Loucy (cell line): ENCODE measurements around the gene DLG2.

Source experiments
- H2AFZ ChIP-seq: fragments of 200-600 bp; sonication (generic); 2 replicates; pipeline ENCODE4 v1.6.0; 2016; ENCODE audit warnings: antibody characterized with exemption, mild to moderate bottlenecking, low read length, moderate library complexity
- H3F3A ChIP-seq: fragments of 200-600 bp; 2 replicates; pipeline ENCODE4 v1.6.0; 2016; ENCODE audit warnings: antibody characterized with exemption, low read depth, mild to moderate bottlenecking
- H3K27me3 ChIP-seq: fragments of 200-600 bp; sonication (generic); 2 replicates; pipeline ENCODE4 v1.6.1; 2014; ENCODE audit warnings: low read length, mild to moderate bottlenecking; ENCODE audit not compliant: insufficient read depth, poor library complexity, severe bottlenecking
- H3K36me3 ChIP-seq: fragments of 200-600 bp; sonication (generic); 2 replicates; pipeline ENCODE4 v1.6.1; 2016; ENCODE audit warnings: low read length; ENCODE audit not compliant: insufficient read depth
- H3K4me1 ChIP-seq: fragments of 200-600 bp; sonication (generic); 2 replicates; pipeline ENCODE4 v1.5.1; 2014; ENCODE audit warnings: low read length, mild to moderate bottlenecking; ENCODE audit not compliant: insufficient read depth, poor library complexity, severe bottlenecking
- H3K4me2 ChIP-seq: fragments of 200-600 bp; sonication (generic); 2 replicates; pipeline ENCODE4 v1.6.0; 2014; ENCODE audit warnings: antibody characterized with exemption, low read length, low read depth, mild to moderate bottlenecking; ENCODE audit not compliant: poor library complexity, severe bottlenecking
- H3K4me3 ChIP-seq: fragments of 200-600 bp; sonication (generic); 2 replicates; pipeline ENCODE4 v1.5.1; 2014; ENCODE audit warnings: low read length, mild to moderate bottlenecking, mixed read lengths; ENCODE audit not compliant: poor library complexity, severe bottlenecking
- H3K79me2 ChIP-seq: fragments of 200-600 bp; sonication (generic); 2 replicates; pipeline ENCODE4 v1.6.1; 2014; ENCODE audit warnings: low read length; ENCODE audit not compliant: insufficient read depth
- H3K9ac ChIP-seq: fragments of 200-600 bp; sonication (generic); 2 replicates; pipeline ENCODE4 v1.6.0; 2014; ENCODE audit warnings: mild to moderate bottlenecking, low read depth, low read length, moderate library complexity; ENCODE audit not compliant: poor library complexity, severe bottlenecking
- H3K9me2 ChIP-seq: fragments of 200-600 bp; sonication (generic); replicated peaks from 2 replicates; pipeline ENCODE4 v1.6.1; 2016; ENCODE audit warnings: low read depth, low read length, mixed read lengths
- H3K9me3 ChIP-seq: fragments of 200-600 bp; sonication (generic); 2 replicates; pipeline ENCODE4 v1.6.1; 2014; ENCODE audit warnings: mild to moderate bottlenecking, antibody characterized with exemption, low read length, low read depth; ENCODE audit not compliant: insufficient read depth
- H4K20me1 ChIP-seq: fragments of 200-600 bp; sonication (generic); 2 replicates; pipeline ENCODE4 v1.6.0; 2014; ENCODE audit warnings: antibody characterized with exemption, low read length, mild to moderate bottlenecking; ENCODE audit not compliant: insufficient read depth, poor library complexity, severe bottlenecking
- CTCF ChIP-seq: fragments of 200-600 bp; sonication (generic); conservative IDR thresholded peaks from 2 replicates; pipeline ENCODE4 v1.5.1; 2014; ENCODE audit warnings: mild to moderate bottlenecking, antibody characterized with exemption, low read length
- EZH2phosphoT487 ChIP-seq: fragments of 200-600 bp; IDR thresholded peaks from 2 replicates; pipeline ENCODE4 v1.6.1; 2018; ENCODE audit warnings: antibody characterized with exemption, mild to moderate bottlenecking, moderate library complexity, borderline replicate concordance

DLG2 gene

GRCh38 chr11:83528877-83529276 lies 2098.3 kb downstream of the DLG2 start:
- no peaks in the 10 kb centered on the region for H3F3A ChIP-seq
- no peak overlapping the region for H2AFZ ChIP-seq
- no peak overlapping the region for H3K4me2 ChIP-seq
- no peaks in the 10 kb centered on the region for H4K20me1 ChIP-seq
- no peaks in the 10 kb centered on the region for H3K27me3 ChIP-seq
- H3K4me3 ChIP-seq: no peak overlapping the region
- no peaks in the 10 kb centered on the region for H3K9me2 ChIP-seq
- no peaks in the 10 kb centered on the region for H3K4me1 ChIP-seq
- TF ChIP-seq CTCF (no peak), EZH2phosphoT487 (no peak)
- H3K36me3 ChIP-seq: no peaks in the 10 kb centered on the region
- H3K9ac ChIP-seq: no peak overlapping the region
- no peaks in the 10 kb centered on the region for H3K9me3 ChIP-seq
- H3K79me2 ChIP-seq: no peaks in the 10 kb centered on the region

GRCh38 chr11:83528225-83528624 lies 2098.9 kb downstream of the DLG2 start:
- H3K4me3 ChIP-seq: no peak overlapping the region
- no peaks in the 10 kb centered on the region for H3K9me3 ChIP-seq
- no peaks in the 10 kb centered on the region for H3K36me3 ChIP-seq
- H3K4me1 ChIP-seq: no peaks in the 10 kb centered on the region
- H3K9me2 ChIP-seq: no peaks in the 10 kb centered on the region
- H3K79me2 ChIP-seq: no peaks in the 10 kb centered on the region
- TF ChIP-seq CTCF (no peak), EZH2phosphoT487 (no peak)
- H3K9ac ChIP-seq: no peak overlapping the region
- H2AFZ ChIP-seq: no peak overlapping the region
- H3K4me2 ChIP-seq: no peak overlapping the region
- H4K20me1 ChIP-seq: no peaks in the 10 kb centered on the region
- H3K27me3 ChIP-seq: no peaks in the 10 kb centered on the region
- H3F3A ChIP-seq: no peaks in the 10 kb centered on the region

- TF ChIP-seq CTCF (no peak), EZH2phosphoT487 (no peak)
- H3K4me3 ChIP-seq: no peak overlapping the region
- H3K79me2 ChIP-seq: no peaks in the 10 kb centered on the region
- H3K27me3 ChIP-seq: no peaks in the 10 kb centered on the region
- no peaks in the 10 kb centered on the region for H3K9me2 ChIP-seq
- H3K4me1 ChIP-seq: no peaks in the 10 kb centered on the region
- H3K9ac ChIP-seq: no peak overlapping the region
- H3K36me3 ChIP-seq: no peaks in the 10 kb centered on the region
- H3F3A ChIP-seq: no peaks in the 10 kb centered on the region
- H3K4me2 ChIP-seq: no peak overlapping the region
- no peaks in the 10 kb centered on the region for H4K20me1 ChIP-seq
- no peak overlapping the region for H2AFZ ChIP-seq
- no peaks in the 10 kb centered on the region for H3K9me3 ChIP-seq
Measured at GRCh38 chr11:83523676-83524075, 2103.5 kb downstream of the DLG2 start.
